ENCODE measurements around the gene PLEKHM3. TPM values are rescaled to one million over a fixed set of nuclear protein-coding genes. Genes with fewer than 3 reads are reported as not detected.
A peak's percentile ranks its signal among the peaks of the same experiment; 100 is the strongest.

The PLEKHM3 gene
- total RNA-seq, 1 experiment from 2014 or later = 19.9 TPM

DNA sequence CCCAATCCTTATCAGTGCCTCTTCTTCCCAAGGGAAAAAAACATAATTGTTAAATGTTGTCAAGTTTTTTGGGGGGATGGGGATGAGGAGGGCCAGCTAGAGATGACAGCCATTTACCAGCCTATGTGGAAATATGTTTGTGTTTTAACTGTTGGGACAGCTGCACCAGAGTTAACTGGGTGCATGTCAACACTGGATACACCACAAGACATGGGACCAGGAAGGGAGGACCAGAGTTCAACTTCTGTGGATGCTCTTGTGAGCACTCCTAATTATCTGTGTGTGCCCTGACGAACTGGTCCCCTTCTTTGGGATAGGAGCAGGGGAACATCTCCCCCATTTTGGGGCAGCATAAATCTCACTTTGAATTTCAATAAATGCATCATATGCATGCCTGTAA, 189.5 kb downstream of the PLEKHM3 start:
- no peaks in the 10 kb centered on the region for H3K36me3 ChIP-seq (ENCODE audit: insufficient read depth, low read length)
- no peaks in the 10 kb centered on the region for H3K9me2 ChIP-seq (replicated peaks; ENCODE audit: insufficient read depth, low read length)

DNA sequence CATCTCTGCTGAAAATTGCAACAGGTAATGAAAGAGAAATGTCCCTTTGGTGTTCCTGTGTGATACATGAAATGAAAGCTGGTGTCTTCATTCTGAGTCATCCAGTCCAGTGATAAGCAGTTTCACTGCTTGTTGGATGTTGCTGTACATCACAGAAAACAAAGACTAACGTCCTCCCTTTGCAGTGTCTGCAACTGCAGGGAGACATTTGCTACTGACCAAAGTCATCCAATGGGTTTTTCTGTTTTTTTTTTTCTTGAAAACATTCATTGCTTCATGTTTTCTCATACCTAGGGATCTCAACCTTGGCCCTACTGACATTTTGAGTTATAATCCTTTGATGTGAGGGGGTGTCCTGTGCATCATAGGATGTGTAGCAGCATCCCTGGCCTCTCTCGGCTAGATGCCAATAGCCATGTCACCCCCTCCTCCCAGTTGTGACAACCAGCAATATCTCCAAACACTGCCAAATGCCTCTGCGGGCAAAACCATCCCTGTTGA, 192.0 kb downstream of the PLEKHM3 start:
- no peak for DNase-seq
- H3K4me2 ChIP-seq (ENCODE audit: low read depth, low read length, poor library complexity, severe bottlenecking) = no peak overlapping the region
- no peak overlapping the region for H3K9ac ChIP-seq (ENCODE audit: low read length)
- peaks cover 14% of the 10 kb centered on the region for H3K4me1 ChIP-seq (ENCODE audit: low read length)
- H2AFZ ChIP-seq (ENCODE audit: low read length) = no peak overlapping the region
- H3K79me2 ChIP-seq (ENCODE audit: low read length) = no peaks in the 10 kb centered on the region
- H4K20me1 ChIP-seq (ENCODE audit: insufficient read depth, low read depth, low read length) = no peaks in the 10 kb centered on the region
- no peaks in the 10 kb centered on the region for H3K36me3 ChIP-seq (ENCODE audit: insufficient read depth, low read length)
- no peaks in the 10 kb centered on the region for H3K27me3 ChIP-seq (ENCODE audit: low read length)
- H3K9me3 ChIP-seq (ENCODE audit: low read length) = no peaks in the 10 kb centered on the region
- H3K9me2 ChIP-seq (replicated peaks; ENCODE audit: insufficient read depth, low read length) = no peaks in the 10 kb centered on the region
- H3K4me3 ChIP-seq (ENCODE audit: low read length) = no peak overlapping the region
- no peak overlapping the region for H3K27ac ChIP-seq (ENCODE audit: low read length)

More for the DNA sequence above, 189.5 kb downstream of the PLEKHM3 start:
- H3K4me2 ChIP-seq (ENCODE audit: low read depth, low read length, poor library complexity, severe bottlenecking) = peak overlapping the region; percentile 32
- H3K27me3 ChIP-seq (ENCODE audit: low read length) = no peaks in the 10 kb centered on the region
- H3K79me2 ChIP-seq (ENCODE audit: low read length) = no peaks in the 10 kb centered on the region
- H3K4me3 ChIP-seq (ENCODE audit: low read length) = no peak overlapping the region
- no peak overlapping the region for H2AFZ ChIP-seq (ENCODE audit: low read length)
- peak overlapping the region; percentile 37; the same call in 1 of the 2 replicates for H3K27ac ChIP-seq (ENCODE audit: low read length)
- H3K9me3 ChIP-seq (ENCODE audit: low read length) = no peaks in the 10 kb centered on the region
- no peak for DNase-seq
- H3K4me1 ChIP-seq (ENCODE audit: low read length) = peaks cover 14% of the 10 kb centered on the region
- H4K20me1 ChIP-seq (ENCODE audit: insufficient read depth, low read depth, low read length) = no peaks in the 10 kb centered on the region
- no peak overlapping the region for H3K9ac ChIP-seq (ENCODE audit: low read length)

DNA sequence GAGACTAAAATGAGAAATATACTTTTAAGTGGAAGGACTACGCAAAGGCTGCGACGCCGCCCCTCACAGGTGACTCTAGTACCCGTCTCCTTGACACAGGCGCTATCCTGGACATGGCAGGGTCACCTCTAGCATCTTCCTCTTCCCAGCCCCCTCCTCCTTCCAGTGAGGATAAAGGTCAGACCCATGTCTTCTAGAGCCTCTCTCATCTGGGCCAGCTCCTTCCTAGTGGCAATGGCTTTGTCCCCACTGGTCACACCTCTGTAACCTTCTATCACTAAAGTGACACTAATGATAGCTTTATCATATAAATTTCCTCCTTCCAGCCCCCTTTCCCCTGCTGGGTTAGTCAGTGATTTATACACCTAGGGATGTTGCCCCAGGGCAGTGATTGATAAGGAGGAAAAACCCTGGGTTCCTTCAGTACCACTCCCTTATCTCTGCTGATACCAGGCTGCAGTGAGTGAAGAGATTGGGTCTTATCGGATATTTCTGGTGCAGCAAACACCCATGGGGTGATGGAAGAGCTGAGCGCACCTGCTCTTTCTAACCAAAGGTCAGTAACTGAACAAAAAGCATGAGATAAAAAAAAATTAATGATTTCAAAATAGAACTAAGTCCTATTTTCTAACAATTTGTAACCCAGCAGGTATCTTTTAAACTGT, 193.6 kb downstream of the PLEKHM3 start:
- Histone ChIP-seq H3K79me2 (ENCODE audit: low read length) (no peaks in the 10 kb centered on the region), H3K27ac (ENCODE audit: low read length) (no peak overlapping the region), H3K36me3 (ENCODE audit: insufficient read depth, low read length) (no peaks in the 10 kb centered on the region), H3K4me2 (ENCODE audit: low read depth, low read length, poor library complexity, severe bottlenecking) (no peak overlapping the region), H4K20me1 (ENCODE audit: insufficient read depth, low read depth, low read length) (no peaks in the 10 kb centered on the region), H3K9me2 (replicated peaks; ENCODE audit: insufficient read depth, low read length) (no peaks in the 10 kb centered on the region), H3K27me3 (ENCODE audit: low read length) (no peaks in the 10 kb centered on the region), H3K4me3 (ENCODE audit: low read length) (no peak overlapping the region), H3K9ac (ENCODE audit: low read length) (no peak overlapping the region), H3K4me1 (ENCODE audit: low read length) (peaks cover 14% of the 10 kb centered on the region), H2AFZ (ENCODE audit: low read length) (no peak overlapping the region), H3K9me3 (ENCODE audit: low read length) (no peaks in the 10 kb centered on the region)
- DNase-seq = no peak

DNA sequence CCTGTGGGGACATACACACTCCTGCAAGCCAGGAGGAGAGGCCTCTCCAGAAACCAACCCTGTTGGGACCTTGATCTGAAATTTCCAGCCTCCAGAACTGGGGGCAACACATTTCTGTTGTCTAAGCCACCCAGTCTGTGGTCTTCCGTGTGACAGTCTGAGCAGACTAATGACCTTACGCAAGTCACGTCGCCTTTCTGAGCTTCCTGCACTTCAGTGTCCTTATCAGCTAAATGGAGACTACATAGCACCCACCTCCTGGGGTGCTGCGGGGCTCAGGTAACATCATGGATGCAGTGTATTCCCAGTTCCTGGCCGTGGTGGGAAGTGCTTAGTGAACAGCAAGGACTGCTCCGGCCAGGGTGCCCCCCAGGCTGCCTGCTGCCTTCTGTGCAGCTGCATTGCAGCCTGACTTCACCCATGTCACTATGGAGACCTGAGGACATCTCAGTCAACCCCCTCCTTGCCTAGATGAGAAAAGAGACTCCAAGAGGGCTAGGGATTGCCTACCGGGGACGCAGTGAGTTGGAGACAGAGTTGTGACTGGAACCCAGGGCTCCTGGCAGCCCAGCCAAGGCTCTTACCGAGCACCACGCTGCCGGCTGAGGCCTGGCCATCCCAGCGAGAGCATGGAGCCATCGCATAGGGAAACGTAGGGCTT, 194.4 kb downstream of the PLEKHM3 start:
- no peaks in the 10 kb centered on the region for H3K27me3 ChIP-seq (ENCODE audit: low read length)
- H3K9me2 ChIP-seq (replicated peaks; ENCODE audit: insufficient read depth, low read length) = no peaks in the 10 kb centered on the region
- H4K20me1 ChIP-seq (ENCODE audit: insufficient read depth, low read depth, low read length) = no peaks in the 10 kb centered on the region
- H3K36me3 ChIP-seq (ENCODE audit: insufficient read depth, low read length) = no peaks in the 10 kb centered on the region
- H3K4me1 ChIP-seq (ENCODE audit: low read length) = peaks cover 7% of the 10 kb centered on the region
- no peak overlapping the region for H3K9ac ChIP-seq (ENCODE audit: low read length)
- H3K4me3 ChIP-seq (ENCODE audit: low read length) = no peak overlapping the region
- no peak overlapping the region for H2AFZ ChIP-seq (ENCODE audit: low read length)
- no peaks in the 10 kb centered on the region for H3K9me3 ChIP-seq (ENCODE audit: low read length)
- no peak overlapping the region for H3K4me2 ChIP-seq (ENCODE audit: low read depth, low read length, poor library complexity, severe bottlenecking)
- H3K79me2 ChIP-seq (ENCODE audit: low read length) = no peaks in the 10 kb centered on the region
- DNase-seq = no peak
- no peak overlapping the region for H3K27ac ChIP-seq (ENCODE audit: low read length)

DNA sequence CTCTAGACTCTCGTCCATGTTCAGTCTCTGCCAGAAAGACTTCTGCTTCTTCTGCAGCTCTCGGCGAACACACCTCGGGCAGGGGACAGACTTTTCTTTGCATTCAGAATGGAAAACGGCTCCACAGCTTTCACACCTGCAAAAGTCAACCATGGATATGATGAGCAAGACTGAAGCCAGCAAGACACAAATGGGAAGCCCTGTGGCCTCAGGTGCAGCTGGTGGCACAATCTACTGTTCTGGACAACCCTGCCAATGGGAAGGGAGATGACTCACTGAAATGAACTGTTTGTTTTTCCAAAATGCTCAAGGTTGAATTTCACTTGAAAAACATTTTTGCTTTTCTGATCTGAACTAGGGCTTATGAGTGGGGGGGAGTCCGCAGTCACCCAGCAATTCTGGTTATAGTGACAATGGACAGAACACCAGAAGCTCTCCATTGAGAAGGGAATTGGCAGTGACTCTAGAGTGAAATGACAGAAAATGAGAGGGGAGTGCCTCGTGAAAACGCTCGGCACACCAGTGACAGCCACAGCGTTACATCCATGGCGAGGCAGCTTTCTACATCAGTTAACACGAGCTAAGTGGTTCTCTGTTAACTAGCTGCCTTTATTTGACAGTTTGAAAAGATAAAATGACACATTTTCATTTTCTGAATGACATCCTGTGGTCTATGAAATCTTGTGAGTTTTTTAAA, 196.8 kb downstream of the PLEKHM3 start:
- no peak overlapping the region for H3K4me2 ChIP-seq (ENCODE audit: low read depth, low read length, poor library complexity, severe bottlenecking)
- H3K9me3 ChIP-seq (ENCODE audit: low read length) = no peaks in the 10 kb centered on the region
- no peak overlapping the region for H3K9ac ChIP-seq (ENCODE audit: low read length)
- no peak for DNase-seq
- no peaks in the 10 kb centered on the region for H3K9me2 ChIP-seq (replicated peaks; ENCODE audit: insufficient read depth, low read length)
- H3K4me3 ChIP-seq (ENCODE audit: low read length) = no peak overlapping the region
- H3K36me3 ChIP-seq (ENCODE audit: insufficient read depth, low read length) = no peaks in the 10 kb centered on the region
- H3K79me2 ChIP-seq (ENCODE audit: low read length) = no peaks in the 10 kb centered on the region
- H3K27ac ChIP-seq (ENCODE audit: low read length) = no peak overlapping the region
- H2AFZ ChIP-seq (ENCODE audit: low read length) = no peak overlapping the region
- H3K4me1 ChIP-seq (ENCODE audit: low read length) = no peaks in the 10 kb centered on the region
- no peaks in the 10 kb centered on the region for H3K27me3 ChIP-seq (ENCODE audit: low read length)
- no peaks in the 10 kb centered on the region for H4K20me1 ChIP-seq (ENCODE audit: insufficient read depth, low read depth, low read length)

DNA sequence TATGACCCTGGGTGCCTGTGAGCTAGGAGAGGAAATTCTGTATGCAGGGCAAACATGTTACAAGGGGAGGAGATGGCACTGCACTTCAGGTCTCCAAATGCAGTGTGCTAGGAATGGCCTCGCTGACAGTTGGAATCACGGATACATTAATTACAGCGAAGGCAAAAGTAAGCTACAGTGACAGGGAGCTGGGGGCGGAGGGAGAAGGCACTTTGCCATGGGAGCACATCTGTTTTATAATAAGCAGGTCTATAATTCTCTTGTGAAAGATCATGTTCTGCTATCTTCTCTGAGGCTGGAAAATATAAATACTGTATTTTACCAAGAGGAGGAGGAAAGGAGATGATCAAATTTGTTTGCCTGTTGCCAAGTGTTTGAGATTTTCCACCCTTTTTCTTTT, 199.3 kb downstream of the PLEKHM3 start:
- no peaks in the 10 kb centered on the region for H3K27me3 ChIP-seq (ENCODE audit: low read length)
- no peaks in the 10 kb centered on the region for H3K4me1 ChIP-seq (ENCODE audit: low read length)
- H4K20me1 ChIP-seq (ENCODE audit: insufficient read depth, low read depth, low read length) = no peaks in the 10 kb centered on the region
- H3K9me3 ChIP-seq (ENCODE audit: low read length) = no peaks in the 10 kb centered on the region
- no peak overlapping the region for H3K9ac ChIP-seq (ENCODE audit: low read length)
- no peak overlapping the region for H3K4me2 ChIP-seq (ENCODE audit: low read depth, low read length, poor library complexity, severe bottlenecking)
- no peak for DNase-seq
- H2AFZ ChIP-seq (ENCODE audit: low read length) = no peak overlapping the region
- H3K9me2 ChIP-seq (replicated peaks; ENCODE audit: insufficient read depth, low read length) = no peaks in the 10 kb centered on the region
- H3K79me2 ChIP-seq (ENCODE audit: low read length) = no peaks in the 10 kb centered on the region
- no peaks in the 10 kb centered on the region for H3K36me3 ChIP-seq (ENCODE audit: insufficient read depth, low read length)
- H3K4me3 ChIP-seq (ENCODE audit: low read length) = no peak overlapping the region
- no peak overlapping the region for H3K27ac ChIP-seq (ENCODE audit: low read length)

DNA sequence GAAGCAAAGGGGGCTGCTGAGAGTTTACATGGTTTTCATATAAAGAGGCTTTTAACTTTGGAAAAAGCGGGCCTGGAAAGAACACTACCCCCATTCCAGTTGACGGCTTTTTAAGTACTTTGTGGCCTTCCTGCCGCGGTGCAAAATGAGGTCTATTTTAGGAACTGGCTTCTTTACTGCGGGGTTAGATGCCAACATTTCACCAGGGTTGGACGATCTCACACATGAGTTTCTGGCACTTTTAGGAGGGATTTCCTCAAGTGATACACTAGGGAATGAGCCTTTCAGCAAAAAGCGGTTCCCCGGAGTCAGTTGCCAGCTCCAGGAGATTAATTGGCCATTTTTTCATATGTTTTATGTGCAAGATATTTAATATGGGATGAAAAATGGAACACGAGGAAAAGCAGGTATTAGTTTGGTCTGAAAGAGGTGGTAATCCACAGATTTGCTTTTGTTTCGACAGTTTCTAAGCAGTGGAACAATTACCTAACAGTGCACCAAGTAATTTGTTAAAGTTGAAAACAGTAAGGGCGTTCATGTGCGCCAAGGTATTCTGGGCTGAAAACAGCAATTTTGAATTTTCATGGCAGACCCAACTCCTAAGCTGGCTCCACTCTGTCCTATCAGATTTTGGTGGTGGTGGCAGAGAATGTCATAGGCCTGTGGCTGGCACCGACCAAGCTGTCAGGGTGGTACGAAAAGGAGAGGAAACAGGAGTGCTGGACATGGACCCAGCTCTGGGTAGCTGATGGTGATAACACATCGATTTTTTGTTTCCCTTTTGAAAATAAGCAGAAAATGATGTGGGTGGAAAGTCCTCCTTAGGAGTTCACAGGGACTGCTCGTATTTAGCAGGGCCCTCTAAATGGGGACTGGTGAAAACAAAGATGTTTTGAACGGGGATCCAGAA, 200.0 kb downstream of the PLEKHM3 start:
- Histone ChIP-seq H3K4me2 (ENCODE audit: low read depth, low read length, poor library complexity, severe bottlenecking) (no peak overlapping the region), H3K9me2 (replicated peaks; ENCODE audit: insufficient read depth, low read length) (no peaks in the 10 kb centered on the region), H3K4me3 (ENCODE audit: low read length) (no peak overlapping the region), H2AFZ (ENCODE audit: low read length) (no peak overlapping the region), H3K36me3 (ENCODE audit: insufficient read depth, low read length) (no peaks in the 10 kb centered on the region), H3K9ac (ENCODE audit: low read length) (no peak overlapping the region), H3K27ac (ENCODE audit: low read length) (no peak overlapping the region), H3K79me2 (ENCODE audit: low read length) (no peaks in the 10 kb centered on the region), H3K27me3 (ENCODE audit: low read length) (no peaks in the 10 kb centered on the region), H3K9me3 (ENCODE audit: low read length) (no peaks in the 10 kb centered on the region), H4K20me1 (ENCODE audit: insufficient read depth, low read depth, low read length) (no peaks in the 10 kb centered on the region), H3K4me1 (ENCODE audit: low read length) (no peaks in the 10 kb centered on the region)
- no peak for DNase-seq

Data from Karpas-422 (cell line).